T-cell (primary cell): ENCODE data around the gene CPNE8. TPM values are rescaled to one million over a fixed set of nuclear protein-coding genes. Genes with fewer than 3 reads are reported as not detected.

Experiments
- ATAC-seq, 4 experiments: fragments of 200-7000 bp in 3 of 4; fragments of 150-1000 bp in 1 of 4; cut with Tn5 transposase; replicated peaks in 1 of 4; 1 replicate in 3 of 4; 2 replicates in 1 of 4; pipeline ENCODE4 v1.10.0; 2021; ENCODE audit warnings: moderate library complexity in 3 of 4, mild to moderate bottlenecking in 2 of 4, moderate number of reproducible peaks in 1 of 4
- CTCF ChIA-PET, 2 donors: fragments of 300-600 bp; sonication (Branson Sonifier 250); formaldehyde crosslinking; loops; one replicate each; lab custom pipeline; 2022; ENCODE audit warnings: antibody characterized with exemption in 2 of 2; lab: Charles Lee
- POLR2A ChIA-PET, 2 donors: fragments of 300-600 bp; sonication (Branson Sonifier 250); formaldehyde crosslinking; loops; one replicate each; lab custom pipeline; 2022; ENCODE audit warnings: antibody characterized with exemption in 2 of 2; lab: Charles Lee
- DNase-seq, 35 experiments: peaks; one replicate each; pipeline versions ENCODE4 v3.0.0 to v3.0.0-alpha.2; 2013 to 2023
- H3K27ac ChIP-seq: one replicate; pipeline ENCODE4 v1.5.1; 2013; ENCODE audit warnings: low read length
- H3K27me3 ChIP-seq, 2 experiments: replicated peaks in 1 of 2; 1 replicate in 1 of 2; 2 replicates in 1 of 2; pipeline versions ENCODE4 v1.6.1 to v1.7.0; 2013; ENCODE audit warnings: low read length in 1 of 2, mixed read lengths in 1 of 2; ENCODE audit not compliant: control insufficient read depth in 2 of 2, insufficient read depth in 2 of 2; ENCODE audit errors: extremely low read depth in 1 of 2
- H3K36me3 ChIP-seq, 2 donors: 1 replicate in 1 of 2; 2 replicates in 1 of 2; pipeline versions ENCODE4 v1.6.1 to v1.7.0; 2013; ENCODE audit warnings: low read length in 1 of 2; ENCODE audit not compliant: control insufficient read depth in 2 of 2, insufficient read depth in 1 of 2; ENCODE audit errors: extremely low read depth in 1 of 2
- H3K4me1 ChIP-seq, 2 experiments: 1 replicate in 1 of 2; 2 replicates in 1 of 2; pipeline versions ENCODE4 v1.6.1 to v1.7.0; 2013; ENCODE audit warnings: low read length in 2 of 2, mixed read lengths in 1 of 2; ENCODE audit not compliant: insufficient read depth in 2 of 2, control insufficient read depth in 1 of 2; ENCODE audit errors: extremely low read depth in 1 of 2
- H3K4me3 ChIP-seq, 2 donors: 1 replicate in 1 of 2; 2 replicates in 1 of 2; pipeline versions ENCODE4 v1.5.1 to v1.7.0; 2013; ENCODE audit warnings: mild to moderate bottlenecking in 2 of 2, low read length in 1 of 2, moderate library complexity in 1 of 2; ENCODE audit not compliant: control insufficient read depth in 1 of 2; ENCODE audit errors: extremely low read depth in 1 of 2
- H3K9me3 ChIP-seq: 2 replicates; pipeline ENCODE4 v1.7.0; 2013
- H3K27ac Mint-ChIP-seq, 2 donors: one replicate each; pipeline ENCODE4 v1.8.0; 2020 to 2021; ENCODE audit warnings: mild to moderate bottlenecking in 2 of 2, mixed read lengths in 2 of 2
- H3K27me3 Mint-ChIP-seq, 2 donors: one replicate each; pipeline ENCODE4 v1.8.0; 2021 to 2022; ENCODE audit warnings: mixed read lengths in 2 of 2
- H3K36me3 Mint-ChIP-seq: one replicate; pipeline ENCODE4 v1.8.0; 2021; ENCODE audit warnings: mixed read lengths
- H3K4me1 Mint-ChIP-seq, 3 donors: one replicate each; pipeline ENCODE4 v1.8.0; 2020 to 2022; ENCODE audit warnings: mixed read lengths in 3 of 3, mild to moderate bottlenecking in 1 of 3
- H3K4me3 Mint-ChIP-seq, 3 donors: one replicate each; pipeline ENCODE4 v1.8.0; 2020 to 2022; ENCODE audit warnings: mild to moderate bottlenecking in 3 of 3, mixed read lengths in 3 of 3, moderate library complexity in 3 of 3
- H3K9me3 Mint-ChIP-seq, 3 donors: one replicate each; pipeline ENCODE4 v1.8.0; 2020 to 2022; ENCODE audit warnings: mixed read lengths in 3 of 3
- WGBS: methylation state at CpG from one replicate; pipeline ENCODE4 v1.1.5; 2013; ENCODE audit warnings: missing lambda C conversion rate; ENCODE audit not compliant: insufficient coverage; 5-methylcytosine and 5-hydroxymethylcytosine counted together
- total RNA-seq, 35 experiments: library from RNA in 6 of 35; stranded (reverse) in 6 of 35; fragments of 120-200 nt in 1 of 35; gene quantifications; one replicate each; pipeline versions ENCODE4 v1.2.1 to v1.2.4 and lab custom pipeline; 2013 to 2026

The CPNE8 gene
- total RNA-seq, 5 donors from 2014 or later (not counting 1 experiment from before 2014, with no cell fraction given), result 1.8 to 6.1 (median 2.3) TPM

GRCh38 chr12:38713294-38713693 lies 192.1 kb downstream of the CPNE8 start:
- Histone ChIP-seq H3K4me3 (no peak overlapping the region), H3K36me3 (no peaks in the 10 kb centered on the region), H3K9me3 (no peaks in the 10 kb centered on the region), H3K27ac (no peak overlapping the region), H3K27me3 (no peaks in the 10 kb centered on the region), H3K4me1 (no peaks in the 10 kb centered on the region)
- Mint-ChIP-seq H3K9me3 (peaks cover 2 to 14% (median 8%) of the 10 kb centered on the region in 3 donors), H3K4me3 (no peak overlapping the region), H3K27ac (no peak overlapping the region), H3K27me3 (no peaks in the 10 kb centered on the region), H3K36me3 (peaks cover 3% of the 10 kb centered on the region), H3K4me1 (no peaks in the 10 kb centered on the region)
- WGBS, result 67% methylated on average over 3 of the region's 6 CpGs
- ATAC-seq, result no peak
- CTCF ChIA-PET, result no interaction called here
- no peak for DNase-seq
- POLR2A ChIA-PET, result no interaction called here

GRCh38 chr12:38711054-38711453 lies 194.3 kb downstream of the CPNE8 start:
- no peak overlapping the region for H3K4me3 Mint-ChIP-seq
- ATAC-seq (no peak), DNase-seq (no peak)
- Histone ChIP-seq H3K27me3 (no peaks in the 10 kb centered on the region), H3K27ac (no peak overlapping the region), H3K4me1 (no peaks in the 10 kb centered on the region), H3K4me3 (no peak overlapping the region), H3K36me3 (no peaks in the 10 kb centered on the region), H3K9me3 (no peaks in the 10 kb centered on the region)
- peaks cover 1% of the 10 kb centered on the region for H3K36me3 Mint-ChIP-seq
- H3K27ac Mint-ChIP-seq, result no peak overlapping the region
- ChIA-PET POLR2A (no interaction called here), CTCF (interaction anchor here in 1 of 2 donors (0.7 kb wide), 1 partner anchor 27 kb away, joined by 5 read pairs; no protein-coding TSS in a partner anchor)
- H3K27me3 Mint-ChIP-seq, result no peaks in the 10 kb centered on the region
- H3K9me3 Mint-ChIP-seq, result peaks cover 0 to 8% (median 1%) of the 10 kb centered on the region in 3 donors
- no peaks in the 10 kb centered on the region for H3K4me1 Mint-ChIP-seq
- WGBS, result no CpG with 5 or more reads among the region's 2 CpGs

- Histone ChIP-seq H3K9me3 (no peaks in the 10 kb centered on the region), H3K4me1 (no peaks in the 10 kb centered on the region), H3K27ac (no peak overlapping the region), H3K4me3 (no peak overlapping the region), H3K27me3 (no peaks in the 10 kb centered on the region), H3K36me3 (no peaks in the 10 kb centered on the region)
- H3K4me1 Mint-ChIP-seq, result no peaks in the 10 kb centered on the region
- no peak overlapping the region for H3K27ac Mint-ChIP-seq
- POLR2A ChIA-PET, result no interaction called here
- DNase-seq (no peak), ATAC-seq (no peak)
- no peaks in the 10 kb centered on the region for H3K36me3 Mint-ChIP-seq
- H3K9me3 Mint-ChIP-seq, result no peaks in the 10 kb centered on the region
- H3K27me3 Mint-ChIP-seq, result no peaks in the 10 kb centered on the region
- CTCF ChIA-PET, result no interaction called here
- no peak overlapping the region for H3K4me3 Mint-ChIP-seq
These were observed 196.9 kb downstream of the CPNE8 start for GRCh38 chr12:38708466-38708865.

GRCh38 chr12:38707648-38708047 lies 197.7 kb downstream of the CPNE8 start:
- ChIA-PET CTCF (no interaction called here), POLR2A (no interaction called here)
- H3K27me3 Mint-ChIP-seq, result no peaks in the 10 kb centered on the region
- ATAC-seq (no peak), DNase-seq (no peak)
- Histone ChIP-seq H3K4me1 (no peaks in the 10 kb centered on the region), H3K36me3 (no peaks in the 10 kb centered on the region), H3K4me3 (no peak overlapping the region), H3K27ac (no peak overlapping the region), H3K27me3 (no peaks in the 10 kb centered on the region), H3K9me3 (no peaks in the 10 kb centered on the region)
- no peaks in the 10 kb centered on the region for H3K4me1 Mint-ChIP-seq
- H3K27ac Mint-ChIP-seq, result no peak overlapping the region
- H3K9me3 Mint-ChIP-seq, result no peaks in the 10 kb centered on the region
- no peak overlapping the region for H3K4me3 Mint-ChIP-seq
- H3K36me3 Mint-ChIP-seq, result peaks cover 3% of the 10 kb centered on the region
- WGBS, result no CpG with 5 or more reads among the region's 1 CpG

GRCh38 chr12:38697289-38697688 lies 208.1 kb downstream of the CPNE8 start:
- Histone ChIP-seq H3K9me3 (no peaks in the 10 kb centered on the region), H3K4me3 (no peak overlapping the region), H3K4me1 (no peaks in the 10 kb centered on the region), H3K36me3 (no peaks in the 10 kb centered on the region), H3K27me3 (no peaks in the 10 kb centered on the region), H3K27ac (no peak overlapping the region)
- H3K4me1 Mint-ChIP-seq, result no peaks in the 10 kb centered on the region
- WGBS, result no CpG with 5 or more reads among the region's 1 CpG
- POLR2A ChIA-PET, result no interaction called here
- DNase-seq (no peak), ATAC-seq (no peak)
- H3K36me3 Mint-ChIP-seq, result peaks cover 19% of the 10 kb centered on the region
- peaks cover 0 to 9% (median 5%) of the 10 kb centered on the region in 3 donors for H3K9me3 Mint-ChIP-seq
- H3K4me3 Mint-ChIP-seq, result no peak overlapping the region
- no peaks in the 10 kb centered on the region for H3K27me3 Mint-ChIP-seq
- H3K27ac Mint-ChIP-seq, result no peak overlapping the region
- CTCF ChIA-PET, result no interaction called here

- POLR2A ChIA-PET, result no interaction called here
- H3K36me3 Mint-ChIP-seq, result peaks cover 13% of the 10 kb centered on the region
- no peak for DNase-seq
These were observed 210.3 kb downstream of the CPNE8 start for GRCh38 chr12:38695057-38695456.

GRCh38 chr12:38691164-38691563 lies 214.2 kb downstream of the CPNE8 start:
- ChIA-PET POLR2A (no interaction called here), CTCF (no interaction called here)
- no peaks in the 10 kb centered on the region for H3K27me3 ChIP-seq
- no peaks in the 10 kb centered on the region for H3K36me3 ChIP-seq
- H3K4me1 ChIP-seq, result no peaks in the 10 kb centered on the region
- ATAC-seq (no peak), DNase-seq (no peak)
- no peak overlapping the region for H3K27ac ChIP-seq
- no CpG with 5 or more reads among the region's 2 CpGs for WGBS
- Mint-ChIP-seq H3K27me3 (no peaks in the 10 kb centered on the region), H3K27ac (no peak overlapping the region), H3K36me3 (peaks cover 16% of the 10 kb centered on the region), H3K4me1 (no peaks in the 10 kb centered on the region), H3K4me3 (no peak overlapping the region), H3K9me3 (peaks cover 0 to 3% (median 0%) of the 10 kb centered on the region in 3 donors)
- H3K9me3 ChIP-seq, result no peaks in the 10 kb centered on the region
- H3K4me3 ChIP-seq, result no peak overlapping the region

More at GRCh38 chr12:38695057-38695456, 210.3 kb downstream of the CPNE8 start:
- WGBS, result 90% methylated on average over 2 of the region's 3 CpGs
- Histone ChIP-seq H3K27ac (no peak overlapping the region), H3K9me3 (no peaks in the 10 kb centered on the region), H3K27me3 (no peaks in the 10 kb centered on the region), H3K4me1 (no peaks in the 10 kb centered on the region), H3K36me3 (no peaks in the 10 kb centered on the region), H3K4me3 (no peak overlapping the region)
- Mint-ChIP-seq H3K4me1 (no peaks in the 10 kb centered on the region), H3K27me3 (no peaks in the 10 kb centered on the region), H3K9me3 (peaks cover 0 to 5% (median 0%) of the 10 kb centered on the region in 3 donors), H3K4me3 (no peak overlapping the region), H3K27ac (no peak overlapping the region)
- CTCF ChIA-PET, result no interaction called here
- no peak for ATAC-seq
